BJ (cell line): ENCODE results near the gene NEGR1. TPM values are rescaled to one million over a fixed set of nuclear protein-coding genes. Genes with fewer than 3 reads are reported as not detected.

Source experiments
- CTCF ChIA-PET: fragments of 350-600 bp; formaldehyde crosslinking; extraction: SDS; loops from one replicate; lab custom pipeline; 2021; ENCODE audit warnings: antibody characterized with exemption, inconsistent platforms; lab: Yijun Ruan, JAX
- POLR2A ChIA-PET: fragments of 300-600 bp; sonication (Branson Sonifier 250); formaldehyde crosslinking; extraction: SDS; loops from one replicate; lab custom pipeline; 2021; ENCODE audit warnings: antibody characterized with exemption; lab: Charles Lee
- DNase-seq: peaks from one replicate; pipeline ENCODE4 v3.0.0-alpha.2; 2011; ENCODE audit warnings: low read depth
- H3K27me3 ChIP-seq: 2 replicates; pipeline ENCODE4 v1.6.0; 2011; ENCODE audit warnings: low read length; ENCODE audit not compliant: control insufficient read depth, insufficient read depth
- H3K36me3 ChIP-seq: 2 replicates; pipeline ENCODE4 v1.5.1; 2011; ENCODE audit warnings: low read length; ENCODE audit not compliant: control insufficient read depth, insufficient read depth
- H3K4me3 ChIP-seq: 2 replicates; pipeline ENCODE4 v1.5.1; 2011; ENCODE audit warnings: low read depth, mild to moderate bottlenecking, control low read depth, low read length
- polyA plus RNA-seq: library from polyadenylated mRNA; depleted of rRNA; stranded (reverse); fragments of >200 nt; gene quantifications from 2 replicates; pipeline ENCODE4 v1.2.3, GENCODE V29; 2011
- TF ChIP-seq, protein P1 (sequence below): IDR thresholded peaks from 2 replicates; pipeline ENCODE4 v1.5.1; 2011; ENCODE audit warnings: low read depth, mild to moderate bottlenecking, control low read depth, inconsistent platforms, low read length, moderate library complexity; ENCODE audit not compliant: insufficient read depth

NEGR1 gene
- polyA plus RNA-seq, 1 experiment, result 15.4 TPM

DNA sequence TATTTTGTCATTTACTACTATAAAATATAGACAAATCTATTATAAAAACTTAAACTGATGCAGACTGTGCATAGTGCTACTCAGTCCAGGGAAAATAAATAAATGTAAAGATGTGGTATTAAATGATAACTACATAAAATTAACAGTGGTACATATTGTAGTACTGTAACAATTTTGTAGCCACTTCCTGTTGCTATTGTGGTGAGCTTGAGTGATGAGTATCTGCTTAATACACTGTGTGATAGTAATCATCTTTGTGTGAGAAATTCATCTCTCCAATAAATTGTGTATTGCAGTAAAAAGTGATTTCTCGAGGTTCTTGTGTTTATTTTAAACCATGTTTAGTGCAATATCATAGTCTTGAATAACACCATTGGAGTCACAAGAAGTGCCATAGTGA lies 848.1 kb downstream of the NEGR1 start:
- no peaks in the 10 kb centered on the region for H3K36me3 ChIP-seq
- no peaks in the 10 kb centered on the region for H3K27me3 ChIP-seq
- no peak overlapping the region for H3K4me3 ChIP-seq
- no peak for DNase-seq
- CTCF ChIA-PET, result no interaction called here
- POLR2A ChIA-PET, result no interaction called here
- TF ChIP-seq, protein P1, sequence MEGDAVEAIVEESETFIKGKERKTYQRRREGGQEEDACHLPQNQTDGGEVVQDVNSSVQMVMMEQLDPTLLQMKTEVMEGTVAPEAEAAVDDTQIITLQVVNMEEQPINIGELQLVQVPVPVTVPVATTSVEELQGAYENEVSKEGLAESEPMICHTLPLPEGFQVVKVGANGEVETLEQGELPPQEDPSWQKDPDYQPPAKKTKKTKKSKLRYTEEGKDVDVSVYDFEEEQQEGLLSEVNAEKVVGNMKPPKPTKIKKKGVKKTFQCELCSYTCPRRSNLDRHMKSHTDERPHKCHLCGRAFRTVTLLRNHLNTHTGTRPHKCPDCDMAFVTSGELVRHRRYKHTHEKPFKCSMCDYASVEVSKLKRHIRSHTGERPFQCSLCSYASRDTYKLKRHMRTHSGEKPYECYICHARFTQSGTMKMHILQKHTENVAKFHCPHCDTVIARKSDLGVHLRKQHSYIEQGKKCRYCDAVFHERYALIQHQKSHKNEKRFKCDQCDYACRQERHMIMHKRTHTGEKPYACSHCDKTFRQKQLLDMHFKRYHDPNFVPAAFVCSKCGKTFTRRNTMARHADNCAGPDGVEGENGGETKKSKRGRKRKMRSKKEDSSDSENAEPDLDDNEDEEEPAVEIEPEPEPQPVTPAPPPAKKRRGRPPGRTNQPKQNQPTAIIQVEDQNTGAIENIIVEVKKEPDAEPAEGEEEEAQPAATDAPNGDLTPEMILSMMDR, result no peak

DNA sequence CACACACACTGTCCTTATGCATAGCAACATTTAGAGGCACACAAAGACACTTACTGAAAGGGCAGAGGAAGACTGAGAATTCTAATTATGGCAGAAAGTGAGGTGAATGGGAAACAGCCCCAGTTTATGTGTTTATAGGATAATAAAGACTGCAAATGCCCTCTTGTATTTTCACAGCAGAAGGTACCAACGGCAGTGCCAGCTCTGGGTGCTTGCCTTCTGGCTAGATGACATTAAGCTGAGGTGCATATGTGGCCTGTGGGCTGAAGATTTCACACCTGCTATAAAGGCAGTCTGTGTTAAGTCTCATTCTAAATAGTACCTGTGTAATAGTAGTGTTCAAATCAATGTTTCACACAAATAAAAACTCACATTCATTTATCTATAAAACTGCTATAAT lies 854.3 kb downstream of the NEGR1 start:
- Histone ChIP-seq H3K4me3 (no peak overlapping the region), H3K27me3 (no peaks in the 10 kb centered on the region), H3K36me3 (no peaks in the 10 kb centered on the region)
- POLR2A ChIA-PET, result no interaction called here
- CTCF ChIA-PET, result no interaction called here
- no peak for DNase-seq
- TF ChIP-seq, protein P1, result no peak

DNA sequence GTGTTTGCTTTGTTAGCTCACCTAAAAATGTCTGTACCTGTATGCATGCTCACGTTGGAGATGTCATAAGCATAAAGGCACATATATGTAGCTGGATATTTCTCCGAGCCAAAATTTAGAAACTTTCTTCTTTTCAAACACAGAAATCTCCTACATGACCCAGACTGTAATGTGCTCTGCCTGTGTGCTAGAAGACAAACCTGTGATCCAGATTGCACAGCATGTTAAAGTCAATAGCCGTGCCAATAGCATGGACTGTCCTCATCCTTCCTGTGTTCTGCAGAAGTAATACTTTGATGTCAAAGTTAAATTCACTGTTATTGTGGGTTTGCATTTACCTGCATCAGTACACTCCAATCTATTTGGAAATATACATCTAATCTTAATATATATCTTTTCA lies 855.3 kb downstream of the NEGR1 start:
- H3K27me3 ChIP-seq, result no peaks in the 10 kb centered on the region
- TF ChIP-seq, protein P1, result no peak
- no peak for DNase-seq
- CTCF ChIA-PET, result no interaction called here
- H3K4me3 ChIP-seq, result no peak overlapping the region
- H3K36me3 ChIP-seq, result no peaks in the 10 kb centered on the region
- POLR2A ChIA-PET, result interaction anchor here (0.6 kb wide), 1 partner anchor 26 kb away, joined by 4 read pairs; no protein-coding TSS in a partner anchor

DNA sequence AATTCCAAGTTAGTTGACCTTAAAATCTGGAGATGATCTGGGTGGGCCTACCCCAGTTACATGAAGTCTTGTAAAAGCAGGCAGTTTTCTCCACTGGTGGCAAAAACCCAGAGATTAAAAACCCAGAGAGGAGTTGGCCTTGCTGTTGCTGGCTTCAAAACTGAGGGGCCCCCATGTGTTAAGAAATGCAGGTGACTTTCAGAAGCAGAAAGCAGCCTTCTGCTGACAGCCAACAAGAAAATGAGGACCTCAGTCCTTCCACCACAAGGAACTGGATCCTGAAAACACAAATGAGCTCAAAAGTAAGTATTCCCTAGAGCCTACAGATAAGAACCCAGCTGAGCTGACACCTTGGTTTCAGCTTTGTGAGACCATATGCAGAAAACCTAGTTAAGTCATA lies 857.8 kb downstream of the NEGR1 start:
- ChIA-PET CTCF (no interaction called here), POLR2A (no interaction called here)
- H3K36me3 ChIP-seq, result no peaks in the 10 kb centered on the region
- H3K27me3 ChIP-seq, result no peaks in the 10 kb centered on the region
- H3K4me3 ChIP-seq, result no peak overlapping the region
- DNase-seq, result no peak
- TF ChIP-seq, protein P1, result no peak

DNA sequence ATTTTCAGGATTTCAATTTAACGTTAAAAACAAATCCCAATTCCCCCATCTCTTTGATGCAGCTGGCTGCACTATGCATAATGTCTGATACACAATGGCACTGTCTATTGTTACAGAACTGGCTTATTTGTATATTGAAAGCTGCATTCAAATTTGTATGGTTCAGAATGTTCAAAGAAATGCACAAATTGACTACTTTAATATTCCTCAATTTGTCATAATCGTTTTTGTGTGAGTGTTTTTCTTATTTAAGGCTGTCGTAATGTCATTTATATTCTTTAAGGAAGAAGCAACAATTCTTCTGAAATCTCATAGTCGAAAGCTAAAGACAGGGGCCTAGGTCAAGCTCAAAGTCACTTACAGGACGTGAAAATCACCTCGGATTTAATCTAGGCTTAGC lies 860.1 kb downstream of the NEGR1 start:
- DNase-seq, result no peak
- CTCF ChIA-PET, result interaction anchor here (0.6 to 1.0 kb wide), 3 partner anchors 16 to 138 kb away, joined by 3 read pairs; no protein-coding TSS in a partner anchor
- no peaks in the 10 kb centered on the region for H3K36me3 ChIP-seq
- POLR2A ChIA-PET, result no interaction called here
- TF ChIP-seq, protein P1, result no peak
- no peak overlapping the region for H3K4me3 ChIP-seq
- H3K27me3 ChIP-seq, result no peaks in the 10 kb centered on the region
